CD8-positive, alpha-beta memory T cell (primary cell): ENCODE results near the gene CHD5. TPM values are rescaled to one million over a fixed set of nuclear protein-coding genes. Genes with fewer than 3 reads are reported as not detected.

Experiments
- CTCF ChIA-PET: fragments of 350-600 bp; sonication (Branson Sonifier 250); formaldehyde crosslinking; loops from one replicate; lab custom pipeline; 2021; ENCODE audit warnings: antibody characterized with exemption; lab: Charles Lee
- POLR2A ChIA-PET: fragments of 350-600 bp; sonication (Branson Sonifier 250); formaldehyde crosslinking; loops from one replicate; lab custom pipeline; 2021; ENCODE audit warnings: antibody characterized with exemption; lab: Charles Lee
- DNase-seq, 5 donors: peaks; one replicate each; pipeline versions ENCODE4 v3.0.0 to v3.0.0-alpha.2; 2020 to 2022; ENCODE audit warnings: mixed read lengths in 1 of 5
- H3K27ac ChIP-seq: one replicate; pipeline ENCODE4 v1.7.0; 2013; ENCODE audit warnings: low read depth, mild to moderate bottlenecking, low read length, moderate library complexity
- H3K27me3 ChIP-seq: 2 replicates; pipeline ENCODE4 v1.7.0; 2013; ENCODE audit warnings: low read length, mild to moderate bottlenecking; ENCODE audit not compliant: insufficient read depth, poor library complexity, severe bottlenecking
- H3K36me3 ChIP-seq: 2 replicates; pipeline ENCODE4 v1.7.0; 2013; ENCODE audit warnings: mild to moderate bottlenecking, low read length, moderate library complexity; ENCODE audit not compliant: insufficient read depth
- H3K4me1 ChIP-seq: 2 replicates; pipeline ENCODE4 v1.7.0; 2013; ENCODE audit warnings: mild to moderate bottlenecking, low read length, moderate library complexity; ENCODE audit not compliant: insufficient read depth
- H3K4me3 ChIP-seq: 2 replicates; pipeline ENCODE4 v1.7.0; 2013; ENCODE audit warnings: mild to moderate bottlenecking, low read length
- H3K9me3 ChIP-seq: 2 replicates; pipeline ENCODE4 v1.7.0; 2013; ENCODE audit warnings: mild to moderate bottlenecking, low read length
- H3K27ac Mint-ChIP-seq, 8 donors: one replicate each; pipeline ENCODE4 v1.8.0; 2020 to 2021; ENCODE audit warnings: mixed read lengths in 8 of 8, mild to moderate bottlenecking in 6 of 8, inconsistent platforms in 3 of 8, moderate library complexity in 3 of 8
- H3K27me3 Mint-ChIP-seq, 2 donors: one replicate each; pipeline ENCODE4 v1.8.0; 2020 to 2021; ENCODE audit warnings: mixed read lengths in 2 of 2, mild to moderate bottlenecking in 1 of 2, moderate library complexity in 1 of 2
- H3K36me3 Mint-ChIP-seq, 3 donors: one replicate each; pipeline ENCODE4 v1.8.0; 2020 to 2021; ENCODE audit warnings: mixed read lengths in 3 of 3, inconsistent platforms in 1 of 3, mild to moderate bottlenecking in 1 of 3
- H3K4me1 Mint-ChIP-seq, 3 donors: one replicate each; pipeline ENCODE4 v1.8.0; 2020 to 2021; ENCODE audit warnings: mixed read lengths in 3 of 3, inconsistent platforms in 1 of 3, mild to moderate bottlenecking in 1 of 3
- H3K4me3 Mint-ChIP-seq, 7 donors: one replicate each; pipeline ENCODE4 v1.8.0; 2020 to 2021; ENCODE audit warnings: mixed read lengths in 7 of 7, mild to moderate bottlenecking in 6 of 7, moderate library complexity in 4 of 7, inconsistent platforms in 2 of 7
- H3K9me3 Mint-ChIP-seq, 5 donors: one replicate each; pipeline ENCODE4 v1.8.0; 2020 to 2022; ENCODE audit warnings: mixed read lengths in 5 of 5, mild to moderate bottlenecking in 3 of 5, moderate library complexity in 2 of 5, inconsistent platforms in 1 of 5
- polyA plus RNA-seq: library from polyadenylated mRNA; unstranded; fragments of 300-500 nt; fragmentation: Illumina TruSeq; gene quantifications from one replicate; pipeline ENCODE4 v1.2.3, GENCODE V29; 2021
- total RNA-seq, 2 experiments: library from RNA; stranded (reverse); gene quantifications; one replicate each; pipeline ENCODE4 v1.2.3, GENCODE V29; 2021

Gene CHD5
- total and polyA plus RNA-seq, 3 experiments from 2014 or later: 0.61 to 0.82 TPM; not detected in 1

- H3K9me3 Mint-ChIP-seq: no peaks in the 10 kb centered on the region
- H3K9me3 ChIP-seq: no peaks in the 10 kb centered on the region
- H3K27ac Mint-ChIP-seq: peak overlapping the region in 2 of 8 donors; percentile 38
- H3K27me3 ChIP-seq: no peaks in the 10 kb centered on the region
- H3K4me3 Mint-ChIP-seq: no peak overlapping the region
- no peak for DNase-seq
- no peak overlapping the region for H3K4me3 ChIP-seq
- H3K4me1 ChIP-seq: no peaks in the 10 kb centered on the region
- peaks cover 11 to 13% of the 10 kb centered on the region in 2 donors for H3K27me3 Mint-ChIP-seq
- peaks cover 32 to 44% (median 42%) of the 10 kb centered on the region in 3 donors for H3K4me1 Mint-ChIP-seq
- POLR2A ChIA-PET: no interaction called here
- peaks cover 4 to 45% (median 6%) of the 10 kb centered on the region in 3 donors for H3K36me3 Mint-ChIP-seq
- H3K27ac ChIP-seq: no peak overlapping the region
- H3K36me3 ChIP-seq: peaks cover 16% of the 10 kb centered on the region
- CTCF ChIA-PET: no interaction called here
Measured at GRCh38 chr1:6184083-6184783, 4.1 kb upstream of the CHD5 start.

DNA sequence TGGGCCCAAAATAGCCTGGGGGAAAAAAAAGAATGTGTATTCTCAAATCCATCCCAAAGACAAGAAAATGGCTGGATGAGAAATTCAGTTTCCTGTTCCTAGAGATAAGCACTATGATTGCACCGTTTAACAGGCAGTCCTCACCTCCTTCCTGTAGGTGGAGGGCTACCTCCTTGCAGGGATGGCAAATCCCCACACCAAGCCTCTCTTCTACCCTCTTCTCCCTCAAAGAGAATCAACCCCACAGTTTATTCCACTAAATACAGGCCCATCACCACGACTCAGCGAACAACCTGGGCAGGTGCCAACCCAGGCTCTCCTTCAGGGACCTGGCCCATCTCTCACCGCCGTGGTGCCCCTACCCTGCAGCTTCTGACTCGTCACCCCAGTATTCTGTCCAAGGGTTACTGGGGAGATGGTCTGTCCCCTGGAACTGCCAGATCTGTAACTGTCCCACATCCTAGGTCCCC lies 3.4 kb upstream of the CHD5 start:
- no peaks in the 10 kb centered on the region for H3K9me3 Mint-ChIP-seq
- no peaks in the 10 kb centered on the region for H3K4me1 ChIP-seq
- CTCF ChIA-PET: no interaction called here
- no peak overlapping the region for H3K27ac ChIP-seq
- H3K27me3 Mint-ChIP-seq: peaks cover 16 to 17% of the 10 kb centered on the region in 2 donors
- peaks cover 10% of the 10 kb centered on the region for H3K36me3 ChIP-seq
- POLR2A ChIA-PET: no interaction called here
- H3K36me3 Mint-ChIP-seq: peaks cover 4 to 39% (median 6%) of the 10 kb centered on the region in 3 donors
- no peak for DNase-seq
- peaks cover 2% of the 10 kb centered on the region for H3K27me3 ChIP-seq
- no peak overlapping the region for H3K4me3 Mint-ChIP-seq
- H3K9me3 ChIP-seq: no peaks in the 10 kb centered on the region
- H3K4me3 ChIP-seq: no peak overlapping the region
- peaks cover 32 to 44% (median 42%) of the 10 kb centered on the region in 3 donors for H3K4me1 Mint-ChIP-seq
- peak overlapping the region in 3 of 8 donors; percentile 10 to 38 (median 26) for H3K27ac Mint-ChIP-seq

- Mint-ChIP-seq H3K36me3 (peaks cover 4 to 22% (median 5%) of the 10 kb centered on the region in 3 donors), H3K27me3 (peaks cover 29 to 36% of the 10 kb centered on the region in 2 donors)
- CTCF ChIA-PET: no interaction called here
Measured at GRCh38 chr1:6181347-6181770, 1.2 kb upstream of the CHD5 start.

DNA sequence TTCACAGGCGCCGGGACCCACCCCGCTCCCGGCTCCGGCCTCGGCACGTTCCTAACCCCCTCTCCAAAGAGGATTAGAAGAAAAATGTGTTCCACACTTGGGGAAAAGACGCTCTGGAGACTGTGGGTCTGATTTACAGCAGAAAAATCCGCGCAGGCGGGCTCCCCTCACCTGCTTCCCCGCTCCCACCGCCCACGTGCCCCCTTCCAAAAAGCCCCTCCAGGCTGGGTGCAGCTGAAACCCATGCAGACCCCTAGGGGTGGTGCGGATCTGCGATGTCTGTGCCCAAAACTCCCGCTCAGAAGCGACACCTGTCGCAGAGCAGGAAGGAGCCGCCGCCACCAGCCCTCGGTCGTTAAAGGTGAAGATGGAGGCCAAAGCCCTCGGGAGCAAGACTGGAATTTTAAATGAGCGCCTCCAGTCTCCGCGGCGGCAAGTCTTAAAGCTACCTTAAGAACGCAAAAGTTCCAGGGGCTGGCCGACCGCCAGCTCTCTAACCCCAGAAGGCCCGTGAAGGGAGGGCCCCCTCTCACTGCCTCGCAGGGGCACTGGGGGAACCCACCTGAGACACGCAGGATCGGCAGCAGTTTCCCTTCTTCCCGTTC lies 688 bp upstream of the CHD5 start:
- CTCF ChIA-PET: no interaction called here

More at GRCh38 chr1:6181347-6181770, 1.2 kb upstream of the CHD5 start:
- no peaks in the 10 kb centered on the region for H3K4me1 ChIP-seq
- H3K9me3 ChIP-seq: no peaks in the 10 kb centered on the region
- H3K27me3 ChIP-seq: peaks cover 13% of the 10 kb centered on the region
- H3K9me3 Mint-ChIP-seq: peaks cover 0 to 3% (median 0%) of the 10 kb centered on the region in 5 donors
- peak overlapping the region in 1 of 8 donors; percentile 40 for H3K27ac Mint-ChIP-seq
- H3K27ac ChIP-seq: no peak overlapping the region
- peak overlapping the region; percentile 24 to 87 (median 69) for H3K4me3 Mint-ChIP-seq
- H3K36me3 ChIP-seq: no peaks in the 10 kb centered on the region
- POLR2A ChIA-PET: no interaction called here
- no peak overlapping the region for H3K4me3 ChIP-seq
- DNase-seq: peak in 1 of 5 donors; percentile 32
- peaks cover 31 to 44% (median 42%) of the 10 kb centered on the region in 3 donors for H3K4me1 Mint-ChIP-seq

DNA sequence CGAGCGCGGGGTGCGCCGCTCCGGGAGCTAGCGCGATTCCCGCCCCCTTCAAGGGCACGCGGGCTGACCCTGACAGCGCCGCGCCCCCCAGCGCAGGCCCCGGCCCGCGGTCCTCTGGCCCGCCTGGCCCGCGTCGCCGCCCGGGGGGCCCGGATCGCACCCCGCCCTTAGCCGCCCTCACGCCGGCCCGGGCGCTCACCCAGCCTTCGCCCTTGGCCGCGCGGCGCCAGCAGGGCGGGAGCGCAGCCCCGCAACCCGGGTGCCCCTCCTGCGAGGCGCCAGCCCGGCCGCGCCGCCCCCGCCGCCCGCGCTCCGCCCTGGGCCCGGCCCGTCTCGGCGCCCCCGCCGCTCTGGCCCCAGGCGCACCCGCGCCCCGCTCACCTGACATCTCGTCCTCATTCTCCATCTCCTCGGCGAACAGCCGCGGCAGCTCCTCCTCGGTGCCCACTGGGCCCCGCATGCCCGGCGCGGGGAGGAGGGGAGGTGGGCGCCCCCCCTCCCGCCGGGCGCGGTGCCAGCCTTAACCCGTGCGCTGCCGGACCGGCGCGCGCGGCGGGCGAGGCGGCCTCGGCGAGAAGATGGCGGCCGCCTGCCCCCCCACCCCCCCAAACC lies 451 bp downstream of the CHD5 start:
- DNase-seq: peak in 1 of 5 donors; percentile 23
- ChIA-PET POLR2A (no interaction called here), CTCF (no interaction called here)

More for the DNA sequence above, 688 bp upstream of the CHD5 start:
- peak in 1 of 5 donors; percentile 45 for DNase-seq
- peaks cover 1 to 18% (median 2%) of the 10 kb centered on the region in 3 donors for H3K36me3 Mint-ChIP-seq
- H3K9me3 Mint-ChIP-seq: peaks cover 0 to 3% (median 0%) of the 10 kb centered on the region in 5 donors
- Histone ChIP-seq H3K27ac (no peak overlapping the region), H3K36me3 (no peaks in the 10 kb centered on the region), H3K4me3 (no peak overlapping the region), H3K4me1 (no peaks in the 10 kb centered on the region), H3K27me3 (peaks cover 13% of the 10 kb centered on the region), H3K9me3 (no peaks in the 10 kb centered on the region)
- peaks cover 29 to 41% (median 40%) of the 10 kb centered on the region in 3 donors for H3K4me1 Mint-ChIP-seq
- peak overlapping the region in 3 of 8 donors; percentile 24 to 43 (median 40) for H3K27ac Mint-ChIP-seq
- POLR2A ChIA-PET: no interaction called here
- H3K4me3 Mint-ChIP-seq: peak overlapping the region; percentile 24 to 87 (median 69)
- peaks cover 29 to 37% of the 10 kb centered on the region in 2 donors for H3K27me3 Mint-ChIP-seq

DNA sequence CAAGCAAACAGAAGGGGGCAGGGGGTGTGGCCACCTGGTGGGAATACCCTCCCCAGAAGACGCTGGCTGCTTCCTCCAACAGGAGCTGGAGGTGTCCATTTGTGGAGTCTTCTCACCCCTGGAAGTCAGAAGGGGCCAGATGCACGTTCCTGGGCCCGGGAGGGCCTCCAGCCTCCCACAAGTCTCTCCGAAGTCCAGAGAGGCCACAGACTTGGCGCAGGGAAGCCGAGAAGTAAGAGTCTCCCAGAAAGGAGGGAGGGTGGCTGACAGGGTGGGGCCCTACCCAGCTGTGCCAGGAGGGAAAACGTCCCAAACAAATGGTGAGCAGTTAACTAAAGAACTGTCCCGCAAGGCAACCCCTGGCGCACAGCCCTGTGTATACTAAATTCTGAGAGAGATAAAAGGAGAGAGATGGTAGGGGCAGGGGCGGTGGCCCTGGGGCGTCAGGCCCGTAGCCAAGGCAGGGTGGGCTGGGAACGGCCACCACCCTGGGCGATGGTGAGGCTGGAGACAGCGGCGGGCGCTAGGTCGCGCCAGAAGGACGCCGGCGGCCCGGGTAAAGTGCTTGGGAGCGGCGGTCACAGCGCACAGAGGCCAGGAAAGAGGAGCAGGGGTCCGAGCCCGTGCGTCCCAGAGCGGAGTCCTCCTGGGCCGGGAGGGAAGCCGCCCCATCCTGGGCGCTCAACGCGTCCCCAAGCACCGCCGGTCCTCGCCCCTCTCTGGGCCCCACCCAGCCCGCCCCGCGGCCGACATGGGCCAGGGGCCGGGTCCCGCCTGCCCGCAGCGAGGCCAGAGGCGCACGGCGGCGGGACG lies 1.2 kb downstream of the CHD5 start:
- no peaks in the 10 kb centered on the region for H3K9me3 ChIP-seq
- Mint-ChIP-seq H3K4me1 (peaks cover 22 to 28% (median 28%) of the 10 kb centered on the region in 3 donors), H3K27ac (no peak overlapping the region), H3K9me3 (peaks cover 0 to 3% (median 0%) of the 10 kb centered on the region in 5 donors), H3K27me3 (peaks cover 29 to 37% of the 10 kb centered on the region in 2 donors), H3K4me3 (peak overlapping the region in 5 of 7 donors; percentile 63 to 83 (median 71)), H3K36me3 (peaks cover 0 to 2% (median 0%) of the 10 kb centered on the region in 3 donors)
- H3K36me3 ChIP-seq: no peaks in the 10 kb centered on the region
- peaks cover 13% of the 10 kb centered on the region for H3K27me3 ChIP-seq
- no peaks in the 10 kb centered on the region for H3K4me1 ChIP-seq
- CTCF ChIA-PET: no interaction called here
- H3K4me3 ChIP-seq: no peak overlapping the region
- H3K27ac ChIP-seq: no peak overlapping the region
- POLR2A ChIA-PET: no interaction called here
- peak in 1 of 5 donors; percentile 39 for DNase-seq

More for the DNA sequence above, 451 bp downstream of the CHD5 start:
- Mint-ChIP-seq H3K36me3 (peaks cover 0 to 7% (median 2%) of the 10 kb centered on the region in 3 donors), H3K27ac (no peak overlapping the region), H3K4me1 (peaks cover 27 to 35% (median 34%) of the 10 kb centered on the region in 3 donors), H3K4me3 (no peak overlapping the region), H3K9me3 (peaks cover 0 to 3% (median 0%) of the 10 kb centered on the region in 5 donors), H3K27me3 (peaks cover 29 to 37% of the 10 kb centered on the region in 2 donors)
- no peaks in the 10 kb centered on the region for H3K9me3 ChIP-seq
- H3K4me1 ChIP-seq: no peaks in the 10 kb centered on the region
- H3K36me3 ChIP-seq: no peaks in the 10 kb centered on the region
- H3K4me3 ChIP-seq: no peak overlapping the region
- H3K27ac ChIP-seq: no peak overlapping the region
- H3K27me3 ChIP-seq: peaks cover 13% of the 10 kb centered on the region

- Histone ChIP-seq H3K4me1 (no peaks in the 10 kb centered on the region), H3K36me3 (no peaks in the 10 kb centered on the region), H3K9me3 (no peaks in the 10 kb centered on the region), H3K27ac (no peak overlapping the region), H3K27me3 (peaks cover 13% of the 10 kb centered on the region), H3K4me3 (no peak overlapping the region)
- peaks cover 18 to 28% (median 21%) of the 10 kb centered on the region in 3 donors for H3K4me1 Mint-ChIP-seq
- no peak for DNase-seq
- peak overlapping the region in 2 of 8 donors; percentile 9 to 62 for H3K27ac Mint-ChIP-seq
- H3K4me3 Mint-ChIP-seq: peak overlapping the region in 4 of 7 donors; percentile 4 to 50 (median 38)
- H3K36me3 Mint-ChIP-seq: peaks cover 0 to 2% (median 0%) of the 10 kb centered on the region in 3 donors
- peaks cover 0 to 3% (median 0%) of the 10 kb centered on the region in 5 donors for H3K9me3 Mint-ChIP-seq
- ChIA-PET CTCF (interaction anchor here (0.8 kb wide), 1 partner anchor 8 kb away, joined by 3 read pairs; no protein-coding TSS in a partner anchor), POLR2A (no interaction called here)
- peaks cover 30 to 37% of the 10 kb centered on the region in 2 donors for H3K27me3 Mint-ChIP-seq
Measured at GRCh38 chr1:6177681-6178380, 2.3 kb downstream of the CHD5 start.
